ENCODE data around the gene BRME1. TPM values are rescaled to one million over a fixed set of nuclear protein-coding genes. Genes with fewer than 3 reads are reported as not detected.

Gene BRME1
- total and polyA plus RNA-seq, 2 of the 13 experiments (the other 11 are each of a cell fraction or from before 2014, with no cell fraction given) = 0.74 to 1.5 TPM

DNA sequence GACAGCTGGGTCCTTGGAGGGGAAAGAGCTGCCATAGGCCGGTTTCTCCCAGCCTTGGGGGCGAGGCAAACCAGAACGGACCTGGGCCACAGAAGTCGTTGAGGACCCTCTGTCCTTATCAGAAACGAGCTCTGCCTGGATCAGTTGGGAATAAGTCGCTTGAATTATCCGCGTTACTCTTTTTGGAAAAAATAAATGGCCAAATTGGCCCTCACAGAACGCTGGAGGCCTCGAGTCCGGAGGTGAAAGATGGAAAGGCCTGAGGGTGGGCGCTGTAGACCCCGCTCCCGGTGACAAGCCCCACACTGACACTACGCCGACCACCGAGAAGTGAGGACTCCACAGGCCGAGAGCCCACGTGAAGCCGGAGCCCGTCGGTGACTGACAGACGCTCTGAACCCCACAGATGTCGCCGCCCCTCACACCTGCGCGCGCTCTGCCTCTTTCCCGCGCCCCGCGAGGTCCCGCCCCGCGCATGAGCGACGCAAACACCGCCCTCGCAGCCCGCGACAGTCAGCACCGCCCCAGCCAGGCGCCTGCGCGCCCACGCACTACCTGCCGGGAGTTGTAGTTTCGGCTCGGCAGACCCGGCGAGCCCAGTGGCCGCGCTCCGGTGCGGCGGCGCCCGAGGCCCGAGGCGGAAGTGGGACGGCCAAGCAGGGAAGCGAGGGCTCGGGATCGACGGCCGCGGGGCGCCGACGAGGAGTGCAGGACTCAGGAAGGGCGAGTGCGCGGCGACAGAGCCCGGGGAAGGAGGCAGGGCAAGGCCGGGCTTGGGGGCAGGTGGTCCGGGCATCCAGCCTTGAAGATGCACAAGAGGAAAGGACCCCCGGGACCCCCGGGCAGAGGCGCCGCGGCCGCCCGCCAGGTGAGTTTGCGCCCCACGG, at the start of gene BRME1, which contains the start of gene CC2D1A (continued):
- no peak for TF ChIP-seq RARA (CRISPR knock-in tag; IDR thresholded peaks at IDR 0.05)
- TF ChIP-seq, protein P1, sequence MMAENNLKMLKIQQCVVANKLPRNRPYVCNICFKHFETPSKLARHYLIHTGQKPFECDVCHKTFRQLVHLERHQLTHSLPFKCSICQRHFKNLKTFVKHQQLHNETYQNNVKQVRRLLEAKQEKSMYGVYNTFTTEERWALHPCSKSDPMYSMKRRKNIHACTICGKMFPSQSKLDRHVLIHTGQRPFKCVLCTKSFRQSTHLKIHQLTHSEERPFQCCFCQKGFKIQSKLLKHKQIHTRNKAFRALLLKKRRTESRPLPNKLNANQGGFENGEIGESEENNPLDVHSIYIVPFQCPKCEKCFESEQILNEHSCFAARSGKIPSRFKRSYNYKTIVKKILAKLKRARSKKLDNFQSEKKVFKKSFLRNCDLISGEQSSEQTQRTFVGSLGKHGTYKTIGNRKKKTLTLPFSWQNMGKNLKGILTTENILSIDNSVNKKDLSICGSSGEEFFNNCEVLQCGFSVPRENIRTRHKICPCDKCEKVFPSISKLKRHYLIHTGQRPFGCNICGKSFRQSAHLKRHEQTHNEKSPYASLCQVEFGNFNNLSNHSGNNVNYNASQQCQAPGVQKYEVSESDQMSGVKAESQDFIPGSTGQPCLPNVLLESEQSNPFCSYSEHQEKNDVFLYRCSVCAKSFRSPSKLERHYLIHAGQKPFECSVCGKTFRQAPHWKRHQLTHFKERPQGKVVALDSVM (CRISPR knock-in tag; IDR thresholded peaks at IDR 0.05) = no peak
- peak; percentile 96 for TF ChIP-seq ATF7-NPFF (CRISPR knock-in tag; IDR thresholded peaks at IDR 0.05; ENCODE audit: low read depth)
- TF ChIP-seq, protein P2, sequence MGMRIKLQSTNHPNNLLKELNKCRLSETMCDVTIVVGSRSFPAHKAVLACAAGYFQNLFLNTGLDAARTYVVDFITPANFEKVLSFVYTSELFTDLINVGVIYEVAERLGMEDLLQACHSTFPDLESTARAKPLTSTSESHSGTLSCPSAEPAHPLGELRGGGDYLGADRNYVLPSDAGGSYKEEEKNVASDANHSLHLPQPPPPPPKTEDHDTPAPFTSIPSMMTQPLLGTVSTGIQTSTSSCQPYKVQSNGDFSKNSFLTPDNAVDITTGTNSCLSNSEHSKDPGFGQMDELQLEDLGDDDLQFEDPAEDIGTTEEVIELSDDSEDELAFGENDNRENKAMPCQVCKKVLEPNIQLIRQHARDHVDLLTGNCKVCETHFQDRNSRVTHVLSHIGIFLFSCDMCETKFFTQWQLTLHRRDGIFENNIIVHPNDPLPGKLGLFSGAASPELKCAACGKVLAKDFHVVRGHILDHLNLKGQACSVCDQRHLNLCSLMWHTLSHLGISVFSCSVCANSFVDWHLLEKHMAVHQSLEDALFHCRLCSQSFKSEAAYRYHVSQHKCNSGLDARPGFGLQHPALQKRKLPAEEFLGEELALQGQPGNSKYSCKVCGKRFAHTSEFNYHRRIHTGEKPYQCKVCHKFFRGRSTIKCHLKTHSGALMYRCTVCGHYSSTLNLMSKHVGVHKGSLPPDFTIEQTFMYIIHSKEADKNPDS (CRISPR knock-in tag; IDR thresholded peaks at IDR 0.05) = no peak
- TF ChIP-seq ZNF7 (CRISPR knock-in tag; IDR thresholded peaks at IDR 0.05) = 0 out of 2 replicates have a peak, but pooled peaks have one; percentile 13
- TF ChIP-seq ARHGAP35 (CRISPR knock-in tag; IDR thresholded peaks at IDR 0.05; ENCODE audit: borderline replicate concordance) = peak; percentile 89
- TF ChIP-seq ZFP82 (CRISPR knock-in tag; IDR thresholded peaks at IDR 0.05; ENCODE audit: borderline replicate concordance) = no peak; the same call in 1 of the 2 replicates
- no peak for TF ChIP-seq ZNF282 (IDR thresholded peaks at IDR 0.05; ENCODE audit: partially characterized antibody)
- TF ChIP-seq ZNF768 (CRISPR knock-in tag; IDR thresholded peaks at IDR 0.05) = peak; percentile 71; the same call in 1 of the 2 replicates
- TF ChIP-seq, protein P3, sequence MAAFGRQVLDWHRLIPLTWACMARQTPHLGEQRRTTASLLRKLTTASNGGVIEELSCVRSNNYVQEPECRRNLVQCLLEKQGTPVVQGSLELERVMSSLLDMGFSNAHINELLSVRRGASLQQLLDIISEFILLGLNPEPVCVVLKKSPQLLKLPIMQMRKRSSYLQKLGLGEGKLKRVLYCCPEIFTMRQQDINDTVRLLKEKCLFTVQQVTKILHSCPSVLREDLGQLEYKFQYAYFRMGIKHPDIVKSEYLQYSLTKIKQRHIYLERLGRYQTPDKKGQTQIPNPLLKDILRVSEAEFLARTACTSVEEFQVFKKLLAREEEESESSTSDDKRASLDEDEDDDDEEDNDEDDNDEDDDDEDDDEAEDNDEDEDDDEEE (CRISPR knock-in tag; IDR thresholded peaks at IDR 0.05) = peak; percentile 87
- TF ChIP-seq SALL2 (CRISPR knock-in tag; IDR thresholded peaks at IDR 0.05) = peak; percentile 90
- TF ChIP-seq ZNF101 (CRISPR knock-in tag; IDR thresholded peaks at IDR 0.05; ENCODE audit: borderline replicate concordance, low read depth) = no peak
- no peak; the same call in 1 of the 2 replicates for TF ChIP-seq ZNF256 (CRISPR knock-in tag; conservative IDR thresholded peaks at IDR 0.05)
- TF ChIP-seq GABPB1 (CRISPR knock-in tag; IDR thresholded peaks at IDR 0.05) = peak; percentile 93
- peak; percentile 50; the same call in 1 of the 2 replicates for TF ChIP-seq YEATS4 (CRISPR knock-in tag; IDR thresholded peaks at IDR 0.05; ENCODE audit: borderline replicate concordance)
- TF ChIP-seq ZNF891 (CRISPR knock-in tag; IDR thresholded peaks at IDR 0.05) = peak; percentile 87
- TF ChIP-seq, protein P4, sequence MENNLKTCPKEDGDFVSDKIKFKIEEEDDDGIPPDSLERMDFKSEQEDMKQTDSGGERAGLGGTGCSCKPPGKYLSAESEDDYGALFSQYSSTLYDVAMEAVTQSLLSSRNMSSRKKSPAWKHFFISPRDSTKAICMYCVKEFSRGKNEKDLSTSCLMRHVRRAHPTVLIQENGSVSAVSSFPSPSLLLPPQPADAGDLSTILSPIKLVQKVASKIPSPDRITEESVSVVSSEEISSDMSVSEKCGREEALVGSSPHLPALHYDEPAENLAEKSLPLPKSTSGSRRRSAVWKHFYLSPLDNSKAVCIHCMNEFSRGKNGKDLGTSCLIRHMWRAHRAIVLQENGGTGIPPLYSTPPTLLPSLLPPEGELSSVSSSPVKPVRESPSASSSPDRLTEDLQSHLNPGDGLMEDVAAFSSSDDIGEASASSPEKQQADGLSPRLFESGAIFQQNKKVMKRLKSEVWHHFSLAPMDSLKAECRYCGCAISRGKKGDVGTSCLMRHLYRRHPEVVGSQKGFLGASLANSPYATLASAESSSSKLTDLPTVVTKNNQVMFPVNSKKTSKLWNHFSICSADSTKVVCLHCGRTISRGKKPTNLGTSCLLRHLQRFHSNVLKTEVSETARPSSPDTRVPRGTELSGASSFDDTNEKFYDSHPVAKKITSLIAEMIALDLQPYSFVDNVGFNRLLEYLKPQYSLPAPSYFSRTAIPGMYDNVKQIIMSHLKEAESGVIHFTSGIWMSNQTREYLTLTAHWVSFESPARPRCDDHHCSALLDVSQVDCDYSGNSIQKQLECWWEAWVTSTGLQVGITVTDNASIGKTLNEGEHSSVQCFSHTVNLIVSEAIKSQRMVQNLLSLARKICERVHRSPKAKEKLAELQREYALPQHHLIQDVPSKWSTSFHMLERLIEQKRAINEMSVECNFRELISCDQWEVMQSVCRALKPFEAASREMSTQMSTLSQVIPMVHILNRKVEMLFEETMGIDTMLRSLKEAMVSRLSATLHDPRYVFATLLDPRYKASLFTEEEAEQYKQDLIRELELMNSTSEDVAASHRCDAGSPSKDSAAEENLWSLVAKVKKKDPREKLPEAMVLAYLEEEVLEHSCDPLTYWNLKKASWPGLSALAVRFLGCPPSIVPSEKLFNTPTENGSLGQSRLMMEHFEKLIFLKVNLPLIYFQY (CRISPR knock-in tag; IDR thresholded peaks at IDR 0.05; ENCODE audit: borderline replicate concordance) = peak; percentile 88; the same call in 1 of the 2 replicates
- TF ChIP-seq ZNF432 (CRISPR knock-in tag; IDR thresholded peaks at IDR 0.05; ENCODE audit: borderline replicate concordance) = no peak
- 0 out of 2 replicates have a peak, but pooled peaks have one; percentile 42 for TF ChIP-seq MIER2 (CRISPR knock-in tag; IDR thresholded peaks at IDR 0.05)
- 0 out of 2 replicates have a peak, but pooled peaks have one; percentile 23 for TF ChIP-seq ZNF30 (CRISPR knock-in tag; IDR thresholded peaks at IDR 0.05)
